MM.1S (cell line): ENCODE measurements around the gene PVRIG.

ENCODE experiments used
- CTCF ChIP-seq: fragments of 300-600 bp; sonication (generic); IDR thresholded peaks from 2 replicates; pipeline ENCODE4 v1.5.1; 2016; ENCODE audit warnings: antibody characterized with exemption, low read length, mixed read lengths
- EZH2 ChIP-seq: fragments of 300-600 bp; sonication (generic); optimal IDR thresholded peaks from 2 replicates; pipeline ENCODE3; 2017; ENCODE audit warnings: low read depth, mild to moderate bottlenecking, antibody characterized with exemption, low read length, mixed read lengths

DNA sequence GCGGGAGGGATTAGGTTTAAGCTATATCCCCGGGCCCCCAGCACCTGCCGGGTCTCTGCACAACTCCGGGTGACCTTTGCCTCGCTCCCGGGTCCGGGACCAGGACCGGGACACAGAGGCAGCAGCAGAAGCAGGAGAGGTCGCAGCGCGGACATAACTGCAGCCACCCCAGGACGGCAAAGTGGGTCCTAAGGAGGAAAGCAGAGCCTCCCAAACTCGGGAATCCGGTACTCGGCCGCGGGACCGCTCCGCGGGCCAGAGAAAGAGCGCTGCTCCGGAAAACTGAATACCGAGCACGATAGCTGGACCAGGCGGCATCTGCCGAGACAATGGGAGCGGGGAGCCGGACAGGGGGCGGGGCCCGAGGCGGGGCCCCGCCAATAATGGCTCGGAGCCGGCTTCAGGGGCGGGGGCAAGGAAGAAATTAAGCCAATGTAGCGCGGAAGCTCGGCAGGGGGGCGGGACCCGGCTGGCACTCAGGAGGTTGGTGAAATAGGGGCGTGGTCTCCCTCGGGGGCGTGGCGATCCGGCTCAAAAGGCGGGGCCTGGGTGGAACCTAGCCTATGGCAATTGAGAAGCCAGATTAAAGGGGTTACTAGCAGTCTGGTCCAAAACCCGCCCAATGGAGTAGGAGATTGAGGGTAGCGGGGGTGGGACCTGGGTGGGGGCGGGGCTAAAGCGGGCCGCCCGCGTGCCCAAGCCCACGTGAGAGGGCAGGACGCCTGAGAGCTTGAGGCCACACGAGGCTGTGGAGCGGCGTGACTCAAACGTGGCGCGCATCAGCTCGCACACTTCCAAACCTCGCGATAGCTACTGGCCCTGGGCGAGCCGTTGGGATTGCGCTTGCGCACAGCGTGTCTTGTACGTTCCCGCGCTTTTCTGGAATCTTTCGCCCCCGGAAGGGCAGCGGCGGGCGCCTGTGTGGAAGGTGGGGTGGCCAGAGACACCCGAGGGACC, 42.4 kb upstream of the PVRIG start, which contains the start of the genes GPC2 and STAG3:
- TF ChIP-seq CTCF (no peak), EZH2 (no peak)
